Gastroesophageal sphincter (tissue), 3 donors: ENCODE measurements around the gene SERGEF.

Source experiments
- CTCF ChIP-seq, 4 experiments: fragments of 200-600 bp in 2 of 4; fragments of 450-650 bp in 2 of 4; sonication (generic) in 1 of 4; IDR thresholded peaks; one replicate each; pipeline ENCODE4 v1.5.1; 2017 to 2019; ENCODE audit warnings: antibody characterized with exemption in 4 of 4, mild to moderate bottlenecking in 2 of 4, moderate library complexity in 2 of 4
- EP300 ChIP-seq: sonication (generic); formaldehyde crosslinking; IDR thresholded peaks from one replicate; pipeline ENCODE4 v1.6.1; 2017; ENCODE audit warnings: antibody characterized with exemption, mild to moderate bottlenecking
- POLR2A ChIP-seq, 2 donors: fragments of 450-650 bp; IDR thresholded peaks; one replicate each; pipeline ENCODE4 v1.6.1; 2017; ENCODE audit warnings: antibody characterized with exemption in 2 of 2, mild to moderate bottlenecking in 2 of 2, moderate library complexity in 1 of 2
- POLR2AphosphoS5 ChIP-seq: sonication (generic); formaldehyde crosslinking; IDR thresholded peaks from one replicate; pipeline ENCODE4 v1.6.1; 2017; ENCODE audit warnings: antibody characterized with exemption

GRCh38 chr11:17877886-17878285, 135.0 kb downstream of the SERGEF start:
- TF ChIP-seq CTCF (IDR thresholded peaks at IDR 0.05) (no peak), POLR2A (IDR thresholded peaks at IDR 0.05) (no peak), POLR2AphosphoS5 (no peak), EP300 (no peak)
